ENCODE measurements around the gene NPM1. TPM values are rescaled to one million over a fixed set of nuclear protein-coding genes. Genes with fewer than 3 reads are reported as not detected.

Gene NPM1
- total RNA-seq, 1 experiment from 2014 or later: 2,693 TPM

DNA sequence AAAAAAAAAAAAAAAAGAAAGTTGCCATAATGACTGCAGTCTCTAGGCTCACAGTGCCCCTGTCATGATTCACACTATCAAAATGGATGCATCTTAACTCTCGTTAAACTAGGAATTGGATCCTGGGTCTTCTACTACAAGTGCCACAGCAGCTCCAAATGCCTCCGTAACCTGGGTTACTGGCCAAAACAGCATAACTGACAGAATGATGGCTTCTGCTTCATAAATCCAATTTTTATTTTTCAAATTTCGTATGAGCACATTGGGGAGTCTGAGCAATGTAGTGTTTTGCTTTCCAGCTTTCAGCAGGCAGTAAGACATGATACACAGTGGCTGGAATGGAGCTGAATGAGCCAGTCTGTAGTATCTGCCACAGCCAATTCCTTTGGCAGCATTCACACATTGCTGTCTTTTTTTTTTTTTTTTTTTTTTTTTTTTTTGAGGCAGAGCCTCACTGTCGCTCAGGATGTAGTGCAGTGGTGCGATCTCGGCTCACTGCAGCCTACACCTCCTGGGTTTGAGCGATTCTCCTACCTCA, 36.0 kb upstream of the NPM1 start:
- ATAC-seq (no peak), DNase-seq (ENCODE audit: low read depth, low spot score) (no peak)
- Histone ChIP-seq H3K9me3 (ENCODE audit: control insufficient read depth in 1 of 2, insufficient read depth in 1 of 2, low read depth in 1 of 2, low read length in 2 of 2) (no peaks in the 10 kb centered on the region), H3K4me2 (ENCODE audit: low read length) (no peak overlapping the region), H3K4me1 (ENCODE audit: control insufficient read depth in 1 of 2, insufficient read depth in 2 of 2, low read length in 2 of 2) (no peaks in the 10 kb centered on the region), H3K36me3 (ENCODE audit: control insufficient read depth in 1 of 2, insufficient read depth in 2 of 2, low read length in 2 of 2) (no peaks in the 10 kb centered on the region; a peak in 1 of 4 replicates), H3K79me2 (ENCODE audit: insufficient read depth, low read length) (no peaks in the 10 kb centered on the region), H3K4me3 (replicated peaks in 1 of 2; ENCODE audit: low read depth in 1 of 2, low read length in 2 of 2) (no peak overlapping the region), H2AFZ (ENCODE audit: low read depth, low read length, poor library complexity, severe bottlenecking) (no peak overlapping the region), H3K9ac (ENCODE audit: low read length) (no peak overlapping the region), H3K9me2 (ENCODE audit: insufficient read depth) (no peaks in the 10 kb centered on the region), H4K20me1 (ENCODE audit: insufficient read depth) (no peaks in the 10 kb centered on the region), H3K27me3 (ENCODE audit: insufficient read depth, low read length) (no peaks in the 10 kb centered on the region), H3K27ac (ENCODE audit: low read depth, low read length) (no peak overlapping the region)
- ChIA-PET CTCF (interaction anchor here (2.8 kb wide), 1 partner anchor 9 kb away, joined by 15 read pairs; no protein-coding TSS in a partner anchor), RAD21 (ENCODE audit: low non-redundant PET in 1 of 2, low total read pairs in 2 of 2, uncharacterized antibody in 2 of 2, unreplicated experiment in 2 of 2) (no interaction called here), POLR2A (no interaction called here)
- TF ChIP-seq SRF (IDR thresholded peaks at IDR 0.05; ENCODE audit: low read depth) (no peak), EZH2phosphoT487 (IDR thresholded peaks at IDR 0.05; ENCODE audit: borderline replicate concordance) (no peak), POLR2A (IDR thresholded peaks at IDR 0.05; ENCODE audit: borderline replicate concordance, extremely low read depth, insufficient read depth, insufficient read length) (no peak), FOSL1 (IDR thresholded peaks at IDR 0.05; ENCODE audit: low read depth) (no peak), JUND (IDR thresholded peaks at IDR 0.05) (no peak), SIN3A (IDR thresholded peaks at IDR 0.05; ENCODE audit: low read depth) (no peak), SP1 (IDR thresholded peaks at IDR 0.05; ENCODE audit: low read depth) (no peak), POLR2AphosphoS5 (IDR thresholded peaks at IDR 0.05; ENCODE audit: low read depth, low read length) (no peak), TCF7L2 (IDR thresholded peaks at IDR 0.05; ENCODE audit: borderline replicate concordance, extremely low read depth, insufficient read depth, insufficient read length) (no peak), ZFX (IDR thresholded peaks at IDR 0.05) (no peak), YY1 (IDR thresholded peaks at IDR 0.05; ENCODE audit: extremely low read depth, insufficient replicate concordance, low read depth, low read length) (no peak), ELF1 (IDR thresholded peaks at IDR 0.05; ENCODE audit: borderline replicate concordance, low read depth) (no peak), CEBPB (IDR thresholded peaks at IDR 0.05; ENCODE audit: low read depth) (no peak), RAD21 (IDR thresholded peaks at IDR 0.05; ENCODE audit: low read depth) (no peak), EZH2 (IDR thresholded peaks at IDR 0.05) (no peak)
- TF ChIP-seq, protein P1, sequence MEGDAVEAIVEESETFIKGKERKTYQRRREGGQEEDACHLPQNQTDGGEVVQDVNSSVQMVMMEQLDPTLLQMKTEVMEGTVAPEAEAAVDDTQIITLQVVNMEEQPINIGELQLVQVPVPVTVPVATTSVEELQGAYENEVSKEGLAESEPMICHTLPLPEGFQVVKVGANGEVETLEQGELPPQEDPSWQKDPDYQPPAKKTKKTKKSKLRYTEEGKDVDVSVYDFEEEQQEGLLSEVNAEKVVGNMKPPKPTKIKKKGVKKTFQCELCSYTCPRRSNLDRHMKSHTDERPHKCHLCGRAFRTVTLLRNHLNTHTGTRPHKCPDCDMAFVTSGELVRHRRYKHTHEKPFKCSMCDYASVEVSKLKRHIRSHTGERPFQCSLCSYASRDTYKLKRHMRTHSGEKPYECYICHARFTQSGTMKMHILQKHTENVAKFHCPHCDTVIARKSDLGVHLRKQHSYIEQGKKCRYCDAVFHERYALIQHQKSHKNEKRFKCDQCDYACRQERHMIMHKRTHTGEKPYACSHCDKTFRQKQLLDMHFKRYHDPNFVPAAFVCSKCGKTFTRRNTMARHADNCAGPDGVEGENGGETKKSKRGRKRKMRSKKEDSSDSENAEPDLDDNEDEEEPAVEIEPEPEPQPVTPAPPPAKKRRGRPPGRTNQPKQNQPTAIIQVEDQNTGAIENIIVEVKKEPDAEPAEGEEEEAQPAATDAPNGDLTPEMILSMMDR (IDR thresholded peaks at IDR 0.05 in 2 of 3, conservative IDR thresholded peaks at IDR 0.05 in 1 of 3; ENCODE audit: borderline replicate concordance in 1 of 3, insufficient read depth in 1 of 3, low read depth in 2 of 3, low read length in 2 of 3): no peak
- TF ChIP-seq, protein P2, sequence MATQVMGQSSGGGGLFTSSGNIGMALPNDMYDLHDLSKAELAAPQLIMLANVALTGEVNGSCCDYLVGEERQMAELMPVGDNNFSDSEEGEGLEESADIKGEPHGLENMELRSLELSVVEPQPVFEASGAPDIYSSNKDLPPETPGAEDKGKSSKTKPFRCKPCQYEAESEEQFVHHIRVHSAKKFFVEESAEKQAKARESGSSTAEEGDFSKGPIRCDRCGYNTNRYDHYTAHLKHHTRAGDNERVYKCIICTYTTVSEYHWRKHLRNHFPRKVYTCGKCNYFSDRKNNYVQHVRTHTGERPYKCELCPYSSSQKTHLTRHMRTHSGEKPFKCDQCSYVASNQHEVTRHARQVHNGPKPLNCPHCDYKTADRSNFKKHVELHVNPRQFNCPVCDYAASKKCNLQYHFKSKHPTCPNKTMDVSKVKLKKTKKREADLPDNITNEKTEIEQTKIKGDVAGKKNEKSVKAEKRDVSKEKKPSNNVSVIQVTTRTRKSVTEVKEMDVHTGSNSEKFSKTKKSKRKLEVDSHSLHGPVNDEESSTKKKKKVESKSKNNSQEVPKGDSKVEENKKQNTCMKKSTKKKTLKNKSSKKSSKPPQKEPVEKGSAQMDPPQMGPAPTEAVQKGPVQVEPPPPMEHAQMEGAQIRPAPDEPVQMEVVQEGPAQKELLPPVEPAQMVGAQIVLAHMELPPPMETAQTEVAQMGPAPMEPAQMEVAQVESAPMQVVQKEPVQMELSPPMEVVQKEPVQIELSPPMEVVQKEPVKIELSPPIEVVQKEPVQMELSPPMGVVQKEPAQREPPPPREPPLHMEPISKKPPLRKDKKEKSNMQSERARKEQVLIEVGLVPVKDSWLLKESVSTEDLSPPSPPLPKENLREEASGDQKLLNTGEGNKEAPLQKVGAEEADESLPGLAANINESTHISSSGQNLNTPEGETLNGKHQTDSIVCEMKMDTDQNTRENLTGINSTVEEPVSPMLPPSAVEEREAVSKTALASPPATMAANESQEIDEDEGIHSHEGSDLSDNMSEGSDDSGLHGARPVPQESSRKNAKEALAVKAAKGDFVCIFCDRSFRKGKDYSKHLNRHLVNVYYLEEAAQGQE (IDR thresholded peaks at IDR 0.05; ENCODE audit: low read depth): no peak
- TF ChIP-seq, protein P3, sequence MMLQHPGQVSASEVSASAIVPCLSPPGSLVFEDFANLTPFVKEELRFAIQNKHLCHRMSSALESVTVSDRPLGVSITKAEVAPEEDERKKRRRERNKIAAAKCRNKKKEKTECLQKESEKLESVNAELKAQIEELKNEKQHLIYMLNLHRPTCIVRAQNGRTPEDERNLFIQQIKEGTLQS (IDR thresholded peaks at IDR 0.05): no peak
- TF ChIP-seq, protein P4, sequence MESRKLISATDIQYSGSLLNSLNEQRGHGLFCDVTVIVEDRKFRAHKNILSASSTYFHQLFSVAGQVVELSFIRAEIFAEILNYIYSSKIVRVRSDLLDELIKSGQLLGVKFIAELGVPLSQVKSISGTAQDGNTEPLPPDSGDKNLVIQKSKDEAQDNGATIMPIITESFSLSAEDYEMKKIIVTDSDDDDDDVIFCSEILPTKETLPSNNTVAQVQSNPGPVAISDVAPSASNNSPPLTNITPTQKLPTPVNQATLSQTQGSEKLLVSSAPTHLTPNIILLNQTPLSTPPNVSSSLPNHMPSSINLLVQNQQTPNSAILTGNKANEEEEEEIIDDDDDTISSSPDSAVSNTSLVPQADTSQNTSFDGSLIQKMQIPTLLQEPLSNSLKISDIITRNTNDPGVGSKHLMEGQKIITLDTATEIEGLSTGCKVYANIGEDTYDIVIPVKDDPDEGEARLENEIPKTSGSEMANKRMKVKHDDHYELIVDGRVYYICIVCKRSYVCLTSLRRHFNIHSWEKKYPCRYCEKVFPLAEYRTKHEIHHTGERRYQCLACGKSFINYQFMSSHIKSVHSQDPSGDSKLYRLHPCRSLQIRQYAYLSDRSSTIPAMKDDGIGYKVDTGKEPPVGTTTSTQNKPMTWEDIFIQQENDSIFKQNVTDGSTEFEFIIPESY (IDR thresholded peaks at IDR 0.05; ENCODE audit: extremely low read depth, insufficient replicate concordance, low read length): no peak
- no TSS peak for BruUV-seq (replicated peaks)
- intact Hi-C loops (cut with micrococcal nuclease): no loop called here
